AG04449 (cell line): ENCODE data around the gene SCRN2.
A peak's percentile ranks its signal among the peaks of the same experiment; 100 is the strongest.

Source experiments
- CTCF ChIA-PET: fragments of 350-600 bp; formaldehyde crosslinking; extraction: SDS; loops from one replicate; lab custom pipeline; 2021; ENCODE audit warnings: antibody characterized with exemption; lab: Yijun Ruan, JAX
- POLR2A ChIA-PET: fragments of 400-600, 350-600 bp; formaldehyde crosslinking; extraction: SDS; loops from one replicate; lab custom pipeline; 2020; ENCODE audit warnings: antibody characterized with exemption, inconsistent platforms; lab: Yijun Ruan, JAX
- DNase-seq: peaks from one replicate; pipeline ENCODE4 v3.0.0-alpha.2; 2010; ENCODE audit warnings: low read depth, low spot score
- H3K4me3 ChIP-seq: 2 replicates; pipeline ENCODE4 v1.5.1; 2011; ENCODE audit warnings: low read depth, mild to moderate bottlenecking, control low read depth, low read length
- TF ChIP-seq, protein P1 (sequence below): IDR thresholded peaks from one replicate; pipeline ENCODE4 v1.5.1; 2011; ENCODE audit warnings: mild to moderate bottlenecking, moderate library complexity, low read length, control low read depth, inconsistent platforms; ENCODE audit not compliant: insufficient read depth; ENCODE audit errors: missing control alignments

SCRN2 gene

GRCh38 chr17:47839071-47839470 is 2.0 kb downstream of the SCRN2 start:
- DNase-seq, result no peak
- ChIA-PET CTCF (interaction anchor here (1.5 to 32.3 kb wide), 5 partner anchors 8 to 179 kb away, joined by 4 to 1547 read pairs (median 114); partner anchors contain the start of genes LRRC46, MRPL10 and SP2), POLR2A (no interaction called here)
- no peak overlapping the region for H3K4me3 ChIP-seq
- TF ChIP-seq, protein P1, sequence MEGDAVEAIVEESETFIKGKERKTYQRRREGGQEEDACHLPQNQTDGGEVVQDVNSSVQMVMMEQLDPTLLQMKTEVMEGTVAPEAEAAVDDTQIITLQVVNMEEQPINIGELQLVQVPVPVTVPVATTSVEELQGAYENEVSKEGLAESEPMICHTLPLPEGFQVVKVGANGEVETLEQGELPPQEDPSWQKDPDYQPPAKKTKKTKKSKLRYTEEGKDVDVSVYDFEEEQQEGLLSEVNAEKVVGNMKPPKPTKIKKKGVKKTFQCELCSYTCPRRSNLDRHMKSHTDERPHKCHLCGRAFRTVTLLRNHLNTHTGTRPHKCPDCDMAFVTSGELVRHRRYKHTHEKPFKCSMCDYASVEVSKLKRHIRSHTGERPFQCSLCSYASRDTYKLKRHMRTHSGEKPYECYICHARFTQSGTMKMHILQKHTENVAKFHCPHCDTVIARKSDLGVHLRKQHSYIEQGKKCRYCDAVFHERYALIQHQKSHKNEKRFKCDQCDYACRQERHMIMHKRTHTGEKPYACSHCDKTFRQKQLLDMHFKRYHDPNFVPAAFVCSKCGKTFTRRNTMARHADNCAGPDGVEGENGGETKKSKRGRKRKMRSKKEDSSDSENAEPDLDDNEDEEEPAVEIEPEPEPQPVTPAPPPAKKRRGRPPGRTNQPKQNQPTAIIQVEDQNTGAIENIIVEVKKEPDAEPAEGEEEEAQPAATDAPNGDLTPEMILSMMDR, result no peak

DNA sequence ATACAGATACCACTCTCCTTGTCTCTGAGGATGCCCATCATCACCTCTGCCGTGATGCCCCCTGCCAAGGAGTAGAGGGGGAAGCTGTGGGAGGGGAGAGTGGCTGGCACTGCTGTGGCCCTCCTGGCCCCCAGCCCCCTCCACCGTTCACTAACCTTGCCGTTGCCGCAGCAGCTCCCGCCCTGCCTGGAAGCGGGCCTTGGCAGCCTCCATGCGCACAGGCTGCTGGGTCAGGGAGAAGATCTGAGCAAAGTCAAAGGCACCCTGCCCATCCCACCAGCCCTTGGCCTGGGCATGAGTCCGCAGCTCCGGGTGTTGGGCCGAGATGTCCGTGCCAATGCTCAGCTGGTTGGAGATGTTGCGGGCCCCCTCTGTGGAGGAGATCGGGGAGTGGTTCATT is 2.4 kb downstream of the SCRN2 start:
- no peak for DNase-seq
- ChIA-PET CTCF (interaction anchor here (1.4 to 32.3 kb wide), 4 partner anchors 13 to 179 kb away, joined by 3 to 1547 read pairs (median 161); partner anchors contain the start of genes SP2 and SP6), POLR2A (interaction anchor here (0.5 kb wide), 1 partner anchor 25 kb away, joined by 4 read pairs; no protein-coding TSS in a partner anchor)
- no peak overlapping the region for H3K4me3 ChIP-seq
- TF ChIP-seq, protein P1, result no peak

DNA sequence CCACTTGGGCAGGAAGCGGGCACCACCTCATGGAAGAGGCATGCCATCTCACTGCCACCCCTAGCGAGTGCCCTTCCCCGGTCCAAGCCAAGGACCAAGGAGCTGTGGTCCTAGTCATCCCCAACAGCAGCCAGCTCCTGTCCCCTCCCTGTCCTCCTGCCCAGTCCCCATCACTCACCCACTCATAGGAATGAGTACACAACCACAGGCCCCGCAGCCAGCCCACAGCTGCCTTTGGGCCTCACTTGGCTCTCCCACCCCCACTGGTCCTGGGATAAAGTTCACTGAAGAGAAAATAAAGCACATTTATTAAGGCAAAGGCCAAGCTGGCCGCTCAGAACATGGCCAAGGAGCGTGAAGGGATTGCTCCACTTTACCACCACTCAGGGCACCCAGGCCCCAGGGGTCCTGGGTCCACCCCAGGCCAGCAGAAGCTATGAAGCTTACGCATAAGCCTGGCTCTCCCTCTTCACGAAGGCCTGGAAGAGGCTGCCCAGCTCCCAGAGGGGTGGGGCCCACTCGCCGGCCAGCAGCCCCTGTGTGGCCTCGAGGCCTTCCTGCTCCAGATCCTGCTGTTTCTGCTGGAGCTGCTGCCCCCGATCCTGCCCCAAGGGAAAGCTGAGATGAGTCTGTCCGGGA is 3.6 kb downstream of the SCRN2 start:
- no peak for DNase-seq
- CTCF ChIA-PET, result interaction anchor here (0.9 to 32.3 kb wide), 6 partner anchors 9 to 133 kb away, joined by 3 to 1547 read pairs (median 5); partner anchors contain the start of genes SP2 and SP6

GRCh38 chr17:47836601-47837000 is 4.5 kb downstream of the SCRN2 start:
- ChIA-PET CTCF (interaction anchor here (1.2 to 32.3 kb wide), 6 partner anchors 10 to 113 kb away, joined by 3 to 1547 read pairs (median 6); partner anchors contain the start of gene SP2), POLR2A (no interaction called here)

More for the DNA sequence above, 3.6 kb downstream of the SCRN2 start:
- POLR2A ChIA-PET, result interaction anchor here (1.0 kb wide), 1 partner anchor 58 kb away, joined by 3 read pairs; the partner anchor contains the start of gene SP2
- TF ChIP-seq, protein P1, result no peak
- no peak overlapping the region for H3K4me3 ChIP-seq

DNA sequence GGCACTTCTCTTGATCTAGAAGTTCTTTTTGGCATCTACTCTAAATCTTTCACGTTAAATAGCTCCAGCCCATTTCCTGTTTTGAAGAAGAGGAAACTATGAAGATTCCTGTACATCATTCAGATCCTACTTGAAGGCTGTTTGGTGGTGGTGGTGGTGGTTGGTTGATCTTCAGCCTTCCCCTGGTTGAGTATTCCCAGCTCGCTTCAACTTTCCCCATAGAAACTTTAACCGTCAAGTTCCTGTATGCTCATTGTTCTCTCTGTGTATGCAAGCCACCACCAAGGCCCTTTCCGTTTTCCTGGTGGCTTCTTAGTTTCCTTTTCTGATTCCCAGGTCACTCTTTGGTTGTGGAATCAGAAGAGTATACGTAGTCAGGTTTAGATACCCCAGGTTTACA is 6.3 kb downstream of the SCRN2 start:
- CTCF ChIA-PET, result interaction anchor here (0.9 to 32.3 kb wide), 3 partner anchors 10 to 52 kb away, joined by 3 to 1547 read pairs (median 3); partner anchors contain the start of gene SP2
- POLR2A ChIA-PET, result no interaction called here
- no peak overlapping the region for H3K4me3 ChIP-seq
- TF ChIP-seq, protein P1, result no peak
- DNase-seq, result no peak

More at GRCh38 chr17:47836601-47837000, 4.5 kb downstream of the SCRN2 start:
- TF ChIP-seq, protein P1, result no peak
- H3K4me3 ChIP-seq, result no peak overlapping the region
- DNase-seq, result no peak

DNA sequence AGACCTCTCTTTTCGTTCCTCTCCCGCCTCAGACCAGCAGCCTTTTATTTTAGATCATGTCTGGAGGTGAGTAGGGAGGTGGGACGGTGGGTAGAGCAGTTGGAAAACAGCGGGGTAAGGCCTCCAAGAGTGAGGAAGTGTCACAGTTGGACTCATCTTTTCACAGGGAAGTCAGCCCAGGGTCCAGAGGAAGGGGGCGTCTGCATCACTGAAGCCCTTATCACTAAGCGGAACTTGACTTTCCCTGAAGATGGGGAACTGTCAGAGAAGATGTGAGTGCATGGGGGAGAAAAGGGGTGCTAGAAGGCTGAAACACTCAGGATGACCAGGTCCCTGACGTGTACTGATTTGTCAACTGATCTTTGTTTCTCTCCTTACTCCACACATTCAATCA is 9.1 kb downstream of the SCRN2 start:
- DNase-seq, result no peak
- H3K4me3 ChIP-seq, result peak overlapping the region; percentile 64
- TF ChIP-seq, protein P1, result no peak
- CTCF ChIA-PET, result interaction anchor here (1.6 to 2.8 kb wide), 7 partner anchors 10 to 115 kb away, joined by 3 to 34 read pairs (median 8); partner anchors contain the start of genes OSBPL7 and SCRN2
- POLR2A ChIA-PET, result interaction anchor here (0.6 to 1.7 kb wide), 11 partner anchors 9 to 208 kb away, joined by 3 to 15 read pairs (median 4); partner anchors contain the start of genes OSBPL7 and SCRN2
